Measurements from ENCODE around the gene ZNF485. TPM values are rescaled to one million over a fixed set of nuclear protein-coding genes. Genes with fewer than 3 reads are reported as not detected.

Gene ZNF485
- total RNA-seq (1.9 and 2.6 TPM in 2 replicates), polyA plus RNA-seq (0.15 and 1.4 TPM in 2 replicates)

GRCh38 chr10:43606323-43607198 lies at the start of gene ZNF485:
TSS of gene ZNF485 (plus strand) at chr10:43606438. CDS start at chr10:43607051, 613 bp downstream.
- 7% methylated on average over 43 of the region's 58 CpGs for WGBS (ENCODE audit: low lambda C conversion rate, missing lambda C conversion rate)
- Histone ChIP-seq H4K20me1 (ENCODE audit: insufficient read depth, poor library complexity, severe bottlenecking) (no peaks in the 10 kb centered on the region), H3K4me3 (peak within 1 kb of the TSS; percentile 97), H3K9me2 (replicated peaks; ENCODE audit: insufficient read depth) (no peaks in the 10 kb centered on the region), H2AFZ (peak within 1 kb of the TSS; percentile 99), H3K36me3 (replicated peaks; ENCODE audit: insufficient read depth, low read depth) (no peaks in the 10 kb centered on the region), H3K79me2 (peaks cover 3% of the 10 kb centered on the region), H3K27ac (peak within 1 kb of the TSS; percentile 60), H3K9me3 (ENCODE audit: low read depth) (no peaks in the 10 kb centered on the region), H3K4me2 (peak within 1 kb of the TSS; percentile 97), H3K4me1 (ENCODE audit: insufficient read depth) (no peaks in the 10 kb centered on the region), H3K27me3 (no peaks in the 10 kb centered on the region)
- DNase-seq (ENCODE audit: low spot score): peak; percentile 74
- no peak for TF ChIP-seq EZH2 (IDR thresholded peaks at IDR 0.05; ENCODE audit: borderline replicate concordance)
- no peak for TF ChIP-seq CTCF (IDR thresholded peaks at IDR 0.05; ENCODE audit: poor library complexity)
- no peak for TF ChIP-seq EZH2phosphoT487 (IDR thresholded peaks at IDR 0.05; ENCODE audit: low read depth, severe bottlenecking, unreplicated experiment)

- H3K36me3 ChIP-seq (replicated peaks; ENCODE audit: insufficient read depth, low read depth): peaks cover 6% of the 10 kb centered on the region
- no peaks in the 10 kb centered on the region for H3K9me2 ChIP-seq (replicated peaks; ENCODE audit: insufficient read depth)
- no peak overlapping the region for H3K27ac ChIP-seq
- no peaks in the 10 kb centered on the region for H3K27me3 ChIP-seq
- 97% methylated on average over 4 of the region's 4 CpGs for WGBS (ENCODE audit: low lambda C conversion rate, missing lambda C conversion rate)
- peaks cover 34% of the 10 kb centered on the region for H3K9me3 ChIP-seq (ENCODE audit: low read depth)
- no peak overlapping the region for H3K4me2 ChIP-seq
- H2AFZ ChIP-seq: no peak overlapping the region
- DNase-seq (ENCODE audit: low spot score): no peak
- H3K4me3 ChIP-seq: no peak overlapping the region
- TF ChIP-seq EZH2phosphoT487 (IDR thresholded peaks at IDR 0.05; ENCODE audit: low read depth, severe bottlenecking, unreplicated experiment) (no peak), EZH2 (IDR thresholded peaks at IDR 0.05; ENCODE audit: borderline replicate concordance) (no peak), CTCF (IDR thresholded peaks at IDR 0.05; ENCODE audit: poor library complexity) (no peak)
- no peaks in the 10 kb centered on the region for H4K20me1 ChIP-seq (ENCODE audit: insufficient read depth, poor library complexity, severe bottlenecking)
- no peaks in the 10 kb centered on the region for H3K79me2 ChIP-seq
- no peaks in the 10 kb centered on the region for H3K4me1 ChIP-seq (ENCODE audit: insufficient read depth)
Measured at GRCh38 chr10:43557214-43557613, 49.0 kb upstream of the ZNF485 start.

GRCh38 chr10:43569681-43570080 lies 36.6 kb upstream of the ZNF485 start:
- Histone ChIP-seq H3K36me3 (replicated peaks; ENCODE audit: insufficient read depth, low read depth) (no peaks in the 10 kb centered on the region), H3K27me3 (no peaks in the 10 kb centered on the region), H3K27ac (no peak overlapping the region), H3K4me1 (ENCODE audit: insufficient read depth) (peaks cover 15% of the 10 kb centered on the region), H2AFZ (no peak overlapping the region), H3K4me2 (no peak overlapping the region), H4K20me1 (ENCODE audit: insufficient read depth, poor library complexity, severe bottlenecking) (no peaks in the 10 kb centered on the region), H3K9me2 (replicated peaks; ENCODE audit: insufficient read depth) (no peaks in the 10 kb centered on the region), H3K79me2 (no peaks in the 10 kb centered on the region), H3K4me3 (no peak overlapping the region), H3K9me3 (ENCODE audit: low read depth) (no peaks in the 10 kb centered on the region)
- DNase-seq (ENCODE audit: low spot score): no peak
- TF ChIP-seq CTCF (IDR thresholded peaks at IDR 0.05; ENCODE audit: poor library complexity): no peak
- TF ChIP-seq EZH2phosphoT487 (IDR thresholded peaks at IDR 0.05; ENCODE audit: low read depth, severe bottlenecking, unreplicated experiment): no peak
- TF ChIP-seq EZH2 (IDR thresholded peaks at IDR 0.05; ENCODE audit: borderline replicate concordance): no peak
